Upper lobe of left lung (tissue), 4 donors: ENCODE results near the gene HSPB1.

Experiments
- CTCF ChIP-seq, 6 experiments: fragments of 450-650 bp in 4 of 6; fragments of 200-600 bp in 2 of 6; sonication (generic) in 2 of 6; IDR thresholded peaks; one replicate each; pipeline ENCODE4 v1.5.1; 2016 to 2019; ENCODE audit warnings: antibody characterized with exemption in 6 of 6
- POLR2A ChIP-seq, 4 donors: fragments of 450-650 bp; IDR thresholded peaks; one replicate each; pipeline ENCODE4 v1.5.1; 2016 to 2017; ENCODE audit warnings: antibody characterized with exemption in 4 of 4, mild to moderate bottlenecking in 2 of 4
- POLR2AphosphoS5 ChIP-seq, 2 donors: sonication (generic); formaldehyde crosslinking; IDR thresholded peaks; one replicate each; pipeline ENCODE4 v1.5.1; 2017; ENCODE audit warnings: antibody characterized with exemption in 2 of 2

- no peak for TF ChIP-seq CTCF (IDR thresholded peaks at IDR 0.05)
- TF ChIP-seq POLR2A (IDR thresholded peaks at IDR 0.05): no peak
- no peak for TF ChIP-seq POLR2AphosphoS5 (IDR thresholded peaks at IDR 0.05)
Measured at GRCh38 chr7:76273503-76273902, 29.0 kb upstream of the HSPB1 start.
